Cardiac ventricle fibroblast (primary cell): ENCODE data around the gene UBXN6. TPM values are rescaled to one million over a fixed set of nuclear protein-coding genes. Genes with fewer than 3 reads are reported as not detected.

ENCODE experiments used
- total RNA-seq: library from RNA; depleted of rRNA; stranded (reverse); fragments of >200 nt; gene quantifications from 2 replicates; pipeline ENCODE4 v1.2.3, GENCODE V29; 2015

UBXN6 gene
- 53.5 and 63.2 TPM in 2 replicates for total RNA-seq

GRCh38 chr19:4457654-4458395, at the start of gene UBXN6:
Gene UBXN6, minus strand, starts transcription at chr19:4457794. Its CDS starts 97 bp downstream, at chr19:4457697.

GRCh38 chr19:4472174-4472974, 14.8 kb upstream of the UBXN6 start, which contains the start of gene HDGFL2:
Gene HDGFL2, plus strand, starts transcription at chr19:4472297. Its CDS starts 54 bp downstream, at chr19:4472351.

GRCh38 chr19:4402171-4403004, 55.2 kb downstream of the UBXN6 start, which contains the start of gene CHAF1A:
Gene CHAF1A, plus strand, starts transcription at chr19:4402640. Its CDS starts 123 bp downstream, at chr19:4402763.

GRCh38 chr19:4400135-4400936, 57.3 kb downstream of the UBXN6 start, which contains the start of gene SH3GL1:
Gene SH3GL1, minus strand, starts transcription at chr19:4400547. Its CDS starts 179 bp downstream, at chr19:4400368.

Other genes starting within 250 kb of the UBXN6 start
- not detected in 2 replicates for gene EBI3, start 228.3 kb downstream of the UBXN6 start, total RNA-seq
- gene YJU2, start 210.7 kb downstream of the UBXN6 start, total RNA-seq = 13.8 and 18.2 TPM in 2 replicates
- gene SHD, start 178.5 kb downstream of the UBXN6 start, total RNA-seq = not detected in 2 replicates
- gene TMIGD2, start 155.4 kb downstream of the UBXN6 start, total RNA-seq = not detected in 2 replicates
- 0.69 and 4.2 TPM in 2 replicates for gene FSD1, start 153.2 kb downstream of the UBXN6 start, total RNA-seq
- gene STAP2, start 119.0 kb downstream of the UBXN6 start, total RNA-seq = 3.6 TPM in 2 replicates
- 2.7 and 4.0 TPM in 2 replicates for gene MPND, start 114.2 kb downstream of the UBXN6 start, total RNA-seq
- gene SH3GL1, start 57.2 kb downstream of the UBXN6 start, total RNA-seq = 76.0 and 86.1 TPM in 2 replicates
- 2.7 and 2.9 TPM in 2 replicates for gene CHAF1A, start 55.2 kb downstream of the UBXN6 start, total RNA-seq
- gene HDGFL2, start 14.5 kb upstream of the UBXN6 start, total RNA-seq = 53.7 and 63.0 TPM in 2 replicates
- 11.9 and 12.7 TPM in 2 replicates for gene PLIN4, start 60.7 kb upstream of the UBXN6 start, total RNA-seq
- 0.59 and 1.4 TPM in 2 replicates for gene PLIN5, start 77.4 kb upstream of the UBXN6 start, total RNA-seq
- gene LRG1, start 82.2 kb upstream of the UBXN6 start, total RNA-seq = 1.4 and 1.5 TPM in 2 replicates
- 11.2 and 12.2 TPM in 2 replicates for gene SEMA6B, start 101.9 kb upstream of the UBXN6 start, total RNA-seq
- 7.9 and 8.5 TPM in 2 replicates for gene TNFAIP8L1, start 181.7 kb upstream of the UBXN6 start, total RNA-seq
- 88.0 and 93.9 TPM in 2 replicates for gene MYDGF, start 212.5 kb upstream of the UBXN6 start, total RNA-seq